Fibroblast of skin of abdomen (primary cell): ENCODE data around the gene TMEM175.
"Not testable (repeated sequence)": the region's sequence is repeated elsewhere in the genome, so short reads cannot be mapped to it uniquely, and the experiment has no call there.

Experiments
- DNase-seq: peaks from one replicate; pipeline ENCODE4 v3.0.0-alpha.2; 2013

Gene TMEM175

GRCh38 chr4:992297-993110, 60.2 kb downstream of the TMEM175 start:
- DNase-seq = no peak

- no peak for DNase-seq
These were observed 61.1 kb downstream of the TMEM175 start, which contains the start of gene SLC26A1 for GRCh38 chr4:993111-994029. Gene SLC26A1 (minus strand): TSS chr4:993404. CDS start chr4:991703, 1,701 bp downstream.

- no peak for DNase-seq
These were observed 63.2 kb downstream of the TMEM175 start for GRCh38 chr4:995311-996026.

GRCh38 chr4:996030-996996, 64.1 kb downstream of the TMEM175 start:
- DNase-seq = no peak

- no peak for DNase-seq
These were observed 64.7 kb downstream of the TMEM175 start for GRCh38 chr4:996997-997374.

GRCh38 chr4:997375-998071, 65.3 kb downstream of the TMEM175 start:
- no peak for DNase-seq

GRCh38 chr4:998096-998691, 65.9 kb downstream of the TMEM175 start:
- DNase-seq = no peak

GRCh38 chr4:999240-999863, 67.1 kb downstream of the TMEM175 start:
- DNase-seq = not testable (repeated sequence)

- DNase-seq = no peak
These were observed 67.7 kb downstream of the TMEM175 start for GRCh38 chr4:999882-1000425.

- DNase-seq = no peak
These were observed 68.5 kb downstream of the TMEM175 start for GRCh38 chr4:1000686-1001260.

- no peak for DNase-seq
These were observed 69.4 kb downstream of the TMEM175 start for GRCh38 chr4:1001561-1002130.

GRCh38 chr4:1002131-1002630, 69.9 kb downstream of the TMEM175 start:
- DNase-seq = no peak

GRCh38 chr4:1002631-1003251, 70.5 kb downstream of the TMEM175 start:
- no peak for DNase-seq

GRCh38 chr4:1003271-1004070, 71.2 kb downstream of the TMEM175 start:
- DNase-seq = no peak

GRCh38 chr4:1004071-1004418, 71.8 kb downstream of the TMEM175 start:
- DNase-seq = no peak

GRCh38 chr4:1004557-1005485, 72.6 kb downstream of the TMEM175 start:
- no peak for DNase-seq
